AML-193 (cell line): ENCODE data around the gene TRIM52.
"Not testable (repeated sequence)": the region's sequence is repeated elsewhere in the genome, so short reads cannot be mapped to it uniquely, and the experiment has no call there.

Experiments used
- DNase-seq, 2 experiments: peaks; one replicate each; lab custom pipeline; 2025; lab: John Stamatoyannopoulos, UW

Gene TRIM52

GRCh38 chr5:181260720-181261319 is at the start of gene TRIM52:
TSS of gene TRIM52 (minus strand) at chr5:181261143. CDS start at chr5:181260813, 330 bp downstream.
- no peak for DNase-seq

DNA sequence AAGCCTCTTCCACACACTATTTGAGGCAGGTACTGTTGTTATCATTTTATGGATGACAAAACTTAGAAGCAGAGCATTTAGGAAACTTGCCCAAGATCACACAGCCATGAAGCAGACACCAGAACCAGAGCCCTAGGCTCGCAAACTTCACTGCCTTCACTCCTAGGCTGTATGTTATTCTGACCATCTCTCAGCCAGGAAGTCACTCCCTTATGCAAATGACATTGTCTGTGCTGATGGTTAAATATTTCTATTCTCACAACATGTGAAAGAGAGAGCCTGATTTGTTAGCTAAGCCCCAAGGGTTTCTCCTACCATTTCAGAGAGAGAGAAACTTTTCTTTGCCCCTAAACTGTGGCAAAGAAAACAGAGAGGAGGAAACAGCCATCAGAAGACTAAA is 26.4 kb upstream of the TRIM52 start:
- DNase-seq: not testable (repeated sequence)

GRCh38 chr5:181285962-181286705 is 25.2 kb upstream of the TRIM52 start:
- DNase-seq: not testable (repeated sequence)

DNA sequence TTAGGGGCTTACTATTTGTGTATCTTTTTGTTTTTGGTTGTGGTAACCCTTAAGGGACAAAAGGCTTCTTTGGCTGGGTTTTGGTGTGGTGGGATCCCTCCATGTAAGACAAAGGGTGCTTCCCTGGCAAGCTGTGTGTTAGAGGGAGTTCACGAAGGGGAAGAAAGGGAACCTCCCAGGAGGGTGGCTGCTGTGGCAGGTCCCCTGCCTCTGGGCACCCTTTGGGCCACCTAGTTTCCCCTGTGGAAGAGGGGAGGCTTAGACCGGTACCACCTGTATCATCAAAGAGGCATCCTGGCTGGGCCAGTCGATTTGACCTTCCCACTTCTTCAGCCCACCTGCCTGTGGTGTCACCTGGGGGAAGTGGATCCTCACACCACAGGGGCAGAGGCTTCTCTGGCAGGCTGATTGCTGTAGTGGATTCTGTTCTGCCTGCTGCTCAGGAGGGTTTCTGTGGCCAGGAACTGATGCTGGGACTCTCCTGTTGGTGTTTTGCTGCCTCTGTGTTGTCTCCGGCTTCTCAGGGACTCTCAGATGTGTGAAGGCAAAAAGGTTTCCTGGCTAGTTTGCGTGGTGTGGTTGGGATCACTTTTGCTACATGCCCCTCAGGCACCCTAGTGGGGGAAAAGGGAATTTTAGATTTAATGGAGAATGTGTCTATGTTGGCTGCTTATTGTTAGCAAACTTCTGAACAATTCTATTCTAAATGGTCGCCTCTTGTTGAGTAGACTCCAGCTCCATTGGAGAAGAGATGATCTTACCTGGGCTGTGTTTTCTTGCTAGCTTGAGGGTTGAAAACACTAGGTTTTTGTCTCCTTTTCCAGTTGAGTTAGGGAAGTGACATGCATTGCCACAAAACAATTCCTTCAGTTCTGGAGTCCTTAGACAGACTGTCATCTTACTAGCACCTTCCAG is 23.2 kb upstream of the TRIM52 start:
- not testable (repeated sequence) for DNase-seq

- no peak for DNase-seq
Measured at GRCh38 chr5:181283347-181283746, 22.4 kb upstream of the TRIM52 start.

- DNase-seq: no peak
Measured at GRCh38 chr5:181282874-181283273, 21.9 kb upstream of the TRIM52 start.

DNA sequence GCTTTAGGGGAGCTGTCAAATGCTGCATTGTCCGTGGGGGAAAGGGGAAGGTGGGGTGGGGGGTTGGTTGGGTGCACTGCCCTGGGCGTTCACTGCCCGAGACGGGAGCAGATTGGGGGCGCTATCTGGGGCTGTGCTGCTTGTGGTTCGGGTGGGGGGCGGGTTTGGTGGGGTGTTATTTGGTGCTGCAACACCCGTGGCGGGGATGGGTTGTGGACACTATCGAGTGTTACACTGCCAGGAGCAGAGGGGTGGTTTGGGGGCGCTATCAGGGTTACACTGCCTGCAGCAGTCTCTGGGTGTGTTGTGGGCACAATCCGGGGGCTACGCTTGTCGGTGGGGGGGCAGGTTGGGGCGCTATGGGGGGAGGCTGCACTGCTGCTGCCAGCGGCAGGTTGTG is 21.5 kb upstream of the TRIM52 start:
- DNase-seq: not testable (repeated sequence)

GRCh38 chr5:181281984-181282316 is 21.0 kb upstream of the TRIM52 start:
- no peak for DNase-seq

DNA sequence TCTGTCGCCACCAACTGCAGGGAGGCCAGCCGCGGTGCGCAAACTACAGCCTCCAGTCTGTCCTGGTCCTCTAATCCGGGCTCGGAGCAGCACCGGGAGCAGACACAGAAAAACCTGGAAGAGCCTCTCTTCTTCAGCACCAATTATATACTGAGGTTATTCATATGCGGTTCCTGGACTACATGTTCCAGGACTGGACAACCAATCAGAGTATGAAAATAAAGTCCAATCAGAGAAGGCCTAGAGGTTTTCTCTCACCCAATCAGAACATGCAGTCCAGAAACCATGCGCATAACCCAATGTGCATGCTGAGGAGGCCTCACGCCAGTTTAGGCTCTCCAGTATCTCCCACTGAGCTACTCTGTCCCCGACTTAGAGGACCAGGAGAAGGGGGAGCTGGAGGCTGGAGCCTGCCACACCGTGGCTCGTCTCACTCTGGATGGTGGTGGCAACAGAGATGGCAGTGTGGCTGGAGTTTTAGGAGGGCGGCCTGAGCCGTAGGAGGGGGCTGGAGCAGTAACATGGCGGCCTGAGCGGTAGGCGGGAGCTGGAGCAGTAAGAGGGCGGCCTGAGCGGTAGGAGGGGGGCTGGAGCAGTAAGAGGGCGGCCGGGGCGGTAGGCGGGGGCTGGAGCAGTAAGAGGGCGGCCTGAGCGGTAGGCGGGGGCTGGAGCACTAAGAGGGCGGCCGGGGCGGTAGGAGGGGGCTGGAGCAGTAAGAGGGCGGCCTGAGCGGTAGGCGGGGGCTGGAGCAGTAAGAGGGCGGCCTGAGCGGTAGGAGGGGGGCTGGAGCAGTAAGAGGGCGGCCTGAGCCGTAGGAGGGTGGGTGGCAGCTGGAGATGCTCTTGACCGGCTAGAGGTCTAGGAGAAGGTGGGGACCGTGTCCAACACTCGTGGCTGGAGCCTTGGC is 20.4 kb upstream of the TRIM52 start:
- DNase-seq: no peak

DNA sequence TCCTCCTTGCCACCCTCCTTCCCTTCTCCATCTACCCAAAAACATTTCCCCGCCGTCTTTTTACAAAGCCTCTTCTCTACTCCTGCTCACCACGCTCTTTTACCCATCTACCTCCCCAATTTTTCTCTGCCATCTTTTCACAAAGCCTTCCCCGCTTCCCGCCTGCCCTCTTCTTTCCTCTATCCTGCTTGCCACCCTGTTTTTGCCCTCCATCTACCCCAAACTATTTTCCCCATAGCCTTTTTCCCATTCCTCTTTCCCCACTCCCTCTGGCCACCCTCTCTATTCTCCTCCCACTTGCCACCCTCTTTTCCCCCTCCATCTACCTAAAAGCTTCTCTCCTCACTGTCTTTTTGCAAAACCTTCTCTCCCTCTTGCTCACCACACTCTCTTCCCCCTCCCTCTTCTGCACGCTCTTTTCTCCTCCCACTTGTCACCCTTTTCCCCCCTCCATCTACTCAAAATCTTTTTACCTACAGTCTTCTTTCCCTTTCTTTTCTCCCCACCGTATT is 19.4 kb upstream of the TRIM52 start:
- DNase-seq: no peak

- not testable (repeated sequence) for DNase-seq
Measured at GRCh38 chr5:181273433-181273744, 12.4 kb upstream of the TRIM52 start.

DNA sequence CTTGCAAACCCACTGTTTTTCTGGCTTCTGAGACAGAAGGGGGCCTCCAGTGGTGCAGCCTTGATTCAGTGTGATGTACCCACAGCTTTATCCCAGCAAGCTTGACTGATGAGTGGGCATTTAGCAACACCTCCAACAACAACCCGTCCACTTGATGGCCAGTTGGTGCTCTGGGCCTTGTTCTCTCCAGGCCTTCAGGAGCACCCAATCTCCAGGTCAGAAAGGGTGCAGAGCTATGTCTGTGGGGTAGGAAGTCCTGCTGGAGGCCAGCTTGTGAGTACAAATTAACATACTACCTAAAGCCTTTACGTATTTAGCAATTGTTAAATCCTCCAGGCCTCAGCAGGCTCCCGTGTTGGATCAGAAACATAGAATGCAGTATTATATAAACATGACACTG is 10.1 kb upstream of the TRIM52 start:
- DNase-seq: no peak

DNA sequence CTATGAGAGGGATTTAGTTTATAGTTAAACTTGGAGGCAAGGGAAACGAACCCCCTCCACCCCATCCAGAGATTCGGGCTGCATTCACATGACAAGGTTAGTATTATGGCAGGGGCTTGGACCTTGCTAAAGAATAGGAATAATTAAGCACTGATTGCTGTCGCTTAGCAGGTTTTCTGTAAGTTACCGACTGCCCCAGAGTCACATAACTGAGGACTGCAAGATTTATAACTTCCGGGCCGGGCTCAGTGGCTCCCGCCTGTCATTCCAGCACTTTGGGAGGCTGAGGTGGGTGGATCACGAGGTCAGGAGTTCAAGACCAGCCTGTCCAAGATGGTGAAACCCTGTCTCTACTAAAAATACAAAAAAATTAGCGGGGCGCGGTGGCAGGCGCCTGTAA is 7.0 kb upstream of the TRIM52 start:
- not testable (repeated sequence) for DNase-seq

- DNase-seq: not testable (repeated sequence)
Measured at GRCh38 chr5:181267291-181267904, 6.5 kb upstream of the TRIM52 start.

- no peak for DNase-seq
Measured at GRCh38 chr5:181265092-181265671, 4.2 kb upstream of the TRIM52 start.

DNA sequence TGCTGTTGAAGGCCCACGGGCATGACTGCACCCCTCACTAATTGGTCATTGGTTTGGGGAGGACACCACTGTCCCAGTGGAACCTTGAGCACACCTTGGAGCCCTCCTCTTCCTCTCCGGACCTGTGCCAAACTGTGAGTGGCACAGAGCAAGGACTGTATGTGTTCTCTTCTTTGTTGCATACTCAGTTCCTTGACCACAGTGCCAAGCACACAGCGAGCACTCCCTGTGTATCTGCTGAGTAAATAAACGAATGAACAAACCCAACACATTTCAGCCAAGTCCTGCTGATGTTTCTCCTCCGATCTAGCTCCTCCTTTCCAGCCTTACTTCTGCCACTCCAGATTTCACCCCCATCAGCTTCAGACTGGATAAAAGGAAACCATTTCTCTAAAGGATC is 2.7 kb upstream of the TRIM52 start:
- no peak for DNase-seq

GRCh38 chr5:181261320-181262049 is 542 bp upstream of the TRIM52 start:
- no peak for DNase-seq

GRCh38 chr5:181259974-181260719 is 796 bp downstream of the TRIM52 start:
- no peak for DNase-seq

DNA sequence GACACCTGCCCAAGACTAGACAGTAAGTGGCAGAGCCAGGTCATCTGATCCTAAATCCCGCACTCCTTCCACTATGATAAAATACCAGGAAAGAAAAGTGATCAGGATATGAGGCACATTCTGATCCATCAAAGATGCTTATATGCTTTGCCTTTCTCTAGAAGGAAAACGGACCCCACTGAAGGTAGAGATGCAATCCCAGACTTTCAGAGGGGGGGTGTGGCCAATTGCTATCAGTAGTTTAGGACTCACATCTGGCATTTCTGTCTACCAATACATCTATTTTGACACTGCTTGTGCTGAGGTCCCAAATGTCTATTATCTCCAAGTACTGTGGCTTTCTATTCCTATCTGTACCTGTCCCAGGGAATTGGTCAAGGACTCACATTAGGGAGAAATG is 1.7 kb downstream of the TRIM52 start:
- no peak for DNase-seq
